HG03139 (cell line): ENCODE data around the gene HAGH.
"Not testable (repeated sequence)": the region's sequence is repeated elsewhere in the genome, so short reads cannot be mapped to it uniquely, and the experiment has no call there.

Experiments used
- ATAC-seq: cut with Tn5 transposase; IDR thresholded peaks from one replicate; pipeline ENCODE4 v1.9.1; 2021; ENCODE audit not compliant: unreplicated experiment

Gene HAGH

DNA sequence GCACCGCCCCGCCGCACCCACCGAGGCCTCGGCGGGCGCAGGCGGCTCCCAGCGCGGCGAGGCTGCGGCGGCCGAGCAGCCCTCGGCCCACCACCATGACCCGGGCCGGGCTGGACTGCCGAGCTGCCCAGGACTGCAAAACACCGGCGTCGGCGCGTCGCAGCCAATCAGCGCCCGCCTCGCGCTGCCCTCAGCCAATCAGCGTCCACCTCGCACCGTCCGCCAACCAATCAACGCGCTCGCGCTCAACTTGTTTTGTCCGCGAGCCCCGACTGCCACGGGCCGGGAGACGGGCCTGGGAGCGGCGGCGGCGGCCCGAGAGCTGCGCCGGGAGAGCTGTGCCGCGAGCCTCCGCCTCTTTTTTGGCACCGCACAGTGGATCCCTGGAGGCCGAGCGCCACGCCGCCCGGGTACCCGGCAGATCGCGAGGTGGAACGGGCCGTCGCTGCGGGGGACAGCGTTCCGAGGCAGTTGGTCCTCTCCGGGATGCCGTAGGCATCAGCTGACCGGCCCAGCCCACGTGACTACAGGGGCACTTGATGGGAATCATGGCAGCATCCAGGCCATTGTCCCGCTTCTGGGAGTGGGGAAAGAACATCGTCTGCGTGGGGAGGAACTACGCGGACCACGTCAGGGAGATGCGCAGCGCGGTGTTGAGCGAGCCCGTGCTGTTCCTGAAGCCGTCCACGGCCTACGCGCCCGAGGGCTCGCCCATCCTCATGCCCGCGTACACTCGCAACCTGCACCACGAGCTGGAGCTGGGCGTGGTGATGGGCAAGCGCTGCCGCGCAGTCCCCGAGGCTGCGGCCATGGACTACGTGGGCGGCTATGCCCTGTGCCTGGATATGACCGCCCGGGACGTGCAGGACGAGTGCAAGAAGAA is at the start of gene HAGH, which contains the start of gene FAHD1:
TSS of gene HAGH (minus strand) at position 135 of the 883 bp plus-strand sequence. CDS start at position 97, 38 bp downstream.
TSS of gene FAHD1 (plus strand) at position 516 of the 883 bp plus-strand sequence. CDS start at position 549, 33 bp downstream.
- peak; percentile 76 for ATAC-seq

DNA sequence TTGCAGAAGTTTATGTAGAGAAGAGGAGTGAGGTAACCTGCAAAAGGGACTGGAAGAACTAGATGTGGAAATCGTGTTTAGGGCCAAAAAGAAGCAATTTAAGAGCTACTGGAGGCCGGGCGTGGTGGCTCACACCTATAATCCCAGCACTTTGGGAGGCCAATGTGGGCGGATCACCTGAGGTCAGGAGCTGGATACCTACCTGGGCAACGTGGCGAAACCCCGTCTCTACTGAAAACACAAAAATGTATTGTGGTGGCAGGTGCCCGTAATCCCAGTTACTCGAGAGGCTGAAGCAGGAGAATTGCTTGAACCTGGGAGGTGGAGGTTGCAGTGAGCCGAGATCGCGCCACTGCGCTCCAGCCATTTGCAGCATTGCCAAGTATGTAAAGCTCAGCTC is 49.4 kb upstream of the HAGH start:
- not testable (repeated sequence) for ATAC-seq

GRCh38 chr16:1874854-1875253 is 48.2 kb upstream of the HAGH start:
- ATAC-seq: no peak

DNA sequence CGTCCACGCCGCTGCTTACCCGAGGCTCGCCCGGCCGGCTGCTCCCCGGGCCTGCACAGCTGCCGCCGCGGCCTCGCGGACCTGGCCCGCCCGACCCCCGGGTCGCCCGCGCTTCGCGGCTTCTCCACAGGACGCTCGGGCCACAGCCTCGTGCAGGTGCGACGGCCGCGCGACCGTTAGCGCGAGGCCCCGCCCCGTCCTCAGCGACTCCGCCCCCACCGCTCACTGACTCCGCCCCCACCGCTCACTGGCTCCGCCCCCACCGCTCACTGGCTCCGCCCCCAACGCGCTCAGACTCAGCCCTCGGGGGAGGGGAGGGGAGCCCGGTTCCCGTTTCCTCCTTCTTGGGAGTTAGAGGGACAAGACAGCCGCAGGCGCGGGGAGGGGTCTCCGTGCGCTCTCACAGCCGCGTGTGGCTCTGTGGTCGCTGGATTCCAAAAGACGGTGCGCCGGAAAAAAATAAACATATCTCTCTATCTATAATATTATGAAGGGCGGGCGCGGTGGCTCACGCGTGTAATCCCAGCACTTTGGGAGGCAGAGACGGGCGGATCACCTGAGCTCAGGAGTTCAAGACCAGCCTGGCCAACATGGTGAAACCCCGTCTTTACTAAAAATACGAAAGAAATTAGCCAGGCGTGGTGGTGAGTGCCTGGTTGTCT is 45.5 kb upstream of the HAGH start, which contains the start of gene MEIOB:
TSS of gene MEIOB (minus strand) at position 191 of the 662 bp plus-strand sequence. CDS start 3,989 bp downstream, outside the sequence.
- no peak for ATAC-seq

GRCh38 chr16:1870365-1871082 is 43.9 kb upstream of the HAGH start:
- ATAC-seq: no peak

- ATAC-seq: no peak
Observed at GRCh38 chr16:1865902-1866690, 39.5 kb upstream of the HAGH start.

DNA sequence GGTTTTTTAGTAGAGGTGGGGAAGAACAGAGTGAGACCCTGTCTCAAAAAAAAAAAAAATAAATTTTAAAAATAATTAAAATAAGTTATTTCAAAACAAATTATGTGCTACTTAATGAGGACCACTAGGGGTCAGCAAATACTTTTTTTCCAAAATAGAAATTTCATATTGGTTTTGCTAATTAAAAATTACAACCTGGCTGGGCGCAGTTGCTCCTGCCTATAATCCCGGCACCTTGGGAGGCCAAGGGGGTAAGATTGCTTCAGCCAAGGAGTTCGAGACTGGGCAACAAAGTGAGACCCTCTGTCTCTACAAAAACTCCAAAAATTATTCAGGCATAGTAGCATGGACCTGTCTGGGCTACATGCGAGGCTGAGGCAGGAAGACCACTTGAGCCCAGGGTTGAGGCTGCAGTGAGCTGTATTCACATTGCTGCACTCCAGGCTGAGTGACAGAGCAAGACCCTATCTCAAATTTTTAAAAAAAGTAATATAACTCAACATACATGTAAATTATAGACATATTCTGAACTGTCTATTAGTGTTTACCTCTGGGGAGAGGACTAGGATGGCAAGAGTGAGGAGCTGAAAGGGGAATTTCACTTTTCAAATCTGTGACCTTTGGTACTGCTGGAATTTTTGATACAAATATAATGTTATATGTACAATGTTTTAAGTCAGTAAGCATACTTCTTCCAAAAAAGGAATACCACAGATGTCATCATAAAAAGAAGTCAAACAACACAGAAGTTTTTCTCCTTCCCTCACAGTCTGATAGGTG is 37.2 kb upstream of the HAGH start:
- no peak for ATAC-seq

DNA sequence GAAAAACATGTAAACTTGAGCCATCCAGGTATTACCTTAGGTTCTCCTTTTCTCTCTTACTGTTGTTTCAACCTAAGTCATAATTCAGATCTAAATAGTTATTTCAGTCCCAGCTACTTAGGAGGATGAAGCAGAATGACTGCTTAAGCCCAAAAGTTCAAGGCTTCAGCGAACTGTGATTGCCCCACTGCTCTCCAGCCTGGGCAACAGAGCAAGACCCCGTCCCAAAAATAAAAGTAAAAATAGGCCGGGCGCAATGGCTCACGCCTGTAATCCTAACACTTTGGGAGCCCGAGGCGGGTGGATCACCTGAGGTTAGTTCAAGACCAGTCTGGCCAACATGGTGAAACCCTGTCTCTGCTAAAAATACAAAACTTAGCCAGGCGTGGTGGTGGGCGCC is 35.8 kb upstream of the HAGH start:
- ATAC-seq: no peak

DNA sequence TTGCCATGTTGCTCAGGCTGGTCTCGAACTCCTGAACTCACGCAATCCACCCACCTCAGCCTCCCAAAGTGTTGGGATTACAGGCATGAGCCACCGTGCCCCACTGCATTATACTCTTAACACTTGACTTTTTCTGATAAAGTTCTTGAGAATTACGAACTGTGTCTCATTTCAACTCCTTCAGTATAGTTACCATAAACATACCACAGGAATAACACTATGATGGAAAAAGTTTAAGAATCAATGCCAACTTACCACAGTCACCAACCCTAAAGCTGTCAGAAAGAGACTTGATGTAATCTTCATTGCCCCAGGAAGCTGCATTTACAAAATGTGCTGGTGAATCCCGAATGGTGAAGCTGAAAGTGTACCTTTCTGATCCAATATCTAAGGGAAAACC is 35.1 kb upstream of the HAGH start:
- ATAC-seq: no peak

GRCh38 chr16:1859650-1860049 is 33.0 kb upstream of the HAGH start:
- ATAC-seq: no peak

DNA sequence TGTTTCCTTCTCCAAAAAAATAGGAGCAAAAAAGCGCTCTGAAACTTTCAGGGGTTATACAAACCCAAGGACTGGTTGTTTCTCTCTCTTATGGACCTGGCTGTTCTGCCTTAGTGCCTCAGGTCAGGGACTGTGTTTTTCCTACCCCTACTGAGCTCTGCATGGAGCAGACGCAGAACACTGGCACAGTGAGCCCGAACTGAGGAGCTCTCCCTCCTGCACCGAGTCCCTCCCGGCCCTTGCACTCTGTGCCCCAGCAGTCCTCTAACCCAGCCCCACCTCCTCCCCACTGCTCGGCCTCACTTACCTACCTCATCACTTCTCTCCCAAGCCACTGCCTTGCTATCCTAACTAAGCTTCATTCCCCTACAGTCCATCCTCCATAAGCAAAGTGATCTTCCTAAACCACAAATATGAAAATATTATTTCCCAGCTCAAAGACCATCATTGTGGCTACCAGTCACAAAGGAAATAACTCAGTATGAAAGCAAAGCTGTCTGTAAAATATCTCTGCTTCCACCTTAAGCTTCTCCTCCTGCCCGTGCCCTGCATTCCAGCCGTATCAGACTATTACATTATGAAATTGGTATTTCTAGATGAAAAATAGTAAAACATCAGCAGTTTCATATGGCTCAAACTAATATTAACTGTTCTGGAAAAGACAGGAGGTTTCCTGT is 31.7 kb upstream of the HAGH start:
- no peak for ATAC-seq

- no peak for ATAC-seq
Observed at GRCh38 chr16:1857433-1858097, 30.9 kb upstream of the HAGH start.

GRCh38 chr16:1851793-1852192 is 25.2 kb upstream of the HAGH start:
- ATAC-seq: no peak

GRCh38 chr16:1850981-1851380 is 24.4 kb upstream of the HAGH start:
- ATAC-seq: no peak

GRCh38 chr16:1846416-1846815 is 19.8 kb upstream of the HAGH start:
- ATAC-seq: no peak

DNA sequence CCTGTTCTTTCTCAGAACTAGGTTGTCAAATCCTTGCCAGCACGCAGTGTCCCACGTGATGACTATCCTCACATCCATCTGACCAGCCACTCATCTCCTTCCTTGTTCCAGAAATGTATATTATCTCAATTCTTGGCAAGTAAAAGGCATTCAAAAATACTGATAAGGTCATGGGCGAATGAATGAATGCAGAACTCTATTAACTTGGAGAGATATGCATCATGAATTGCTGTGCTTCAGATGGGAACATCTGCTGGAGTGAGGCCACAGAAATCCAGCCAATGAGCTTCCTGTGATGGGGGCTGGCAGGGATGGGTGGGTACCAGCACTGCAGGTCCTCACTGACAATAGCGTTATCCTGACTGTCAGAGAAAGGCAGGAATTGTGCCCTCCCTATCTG is 19.4 kb upstream of the HAGH start:
- ATAC-seq: no peak

GRCh38 chr16:1839554-1839953 is 12.9 kb upstream of the HAGH start:
- ATAC-seq: no peak

DNA sequence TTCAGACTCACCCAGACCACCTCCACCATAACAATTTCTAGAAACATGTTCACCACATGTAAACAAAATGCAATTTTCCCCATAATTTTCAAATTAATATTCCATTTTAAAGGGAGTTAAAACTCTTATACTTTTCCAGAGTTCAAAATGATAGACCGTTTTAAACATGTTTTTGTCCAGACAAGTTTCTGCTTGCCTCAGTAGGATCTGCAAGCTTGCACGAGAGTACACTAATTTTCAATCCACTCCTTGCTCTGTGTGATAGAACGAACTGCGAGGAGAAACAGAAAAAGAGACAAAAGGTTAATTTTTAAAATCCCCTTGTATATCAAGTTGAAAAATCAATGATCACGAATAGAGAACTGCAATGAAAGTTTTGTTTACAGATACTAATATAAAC is 7.5 kb upstream of the HAGH start:
- ATAC-seq: no peak
